HepG2 (cell line): Measurements from ENCODE around the gene TAF5. TPM values are rescaled to one million over a fixed set of nuclear protein-coding genes. Genes with fewer than 3 reads are reported as not detected.
A peak's percentile ranks its signal among the peaks of the same experiment; 100 is the strongest.

ENCODE experiments used
- BCL6 ChIP-seq: IDR thresholded peaks from 2 replicates; pipeline ENCODE4 v1.6.1; 2016; ENCODE audit warnings: missing genetic modification reagents, missing compliant biosample characterization
- MZF1 ChIP-seq: sonication (generic); formaldehyde crosslinking; IDR thresholded peaks from 2 replicates; pipeline ENCODE4 v1.8.1; 2023; ENCODE audit warnings: mild to moderate bottlenecking, missing genetic modification reagents, borderline replicate concordance
- NFIB ChIP-seq: sonication (generic); formaldehyde crosslinking; IDR thresholded peaks from 2 replicates; pipeline ENCODE4 v1.9.0; 2021; ENCODE audit warnings: missing genetic modification reagents, mild to moderate bottlenecking, borderline replicate concordance
- PHF20 ChIP-seq: sonication (generic); formaldehyde crosslinking; IDR thresholded peaks from 2 replicates; pipeline ENCODE4 v1.5.0; 2020; ENCODE audit warnings: mild to moderate bottlenecking, missing genetic modification reagents
- PTBP1 ChIP-seq: fragments of 200-400 bp; formaldehyde crosslinking; IDR thresholded peaks from 2 replicates; pipeline ENCODE4 v1.6.1; 2018; ENCODE audit warnings: low read length, low read depth; ENCODE audit not compliant: poor library complexity, severe bottlenecking
- RXRA ChIP-seq: sonication (generic); formaldehyde crosslinking; IDR thresholded peaks from 2 replicates; pipeline ENCODE4 v1.5.1; 2020; ENCODE audit warnings: missing genetic modification reagents
- SOX6 ChIP-seq, 2 experiments: fragments of 450-650 bp in 1 of 2; sonication (generic) in 1 of 2; formaldehyde crosslinking in 1 of 2; IDR thresholded peaks; 2 replicates each; pipeline versions ENCODE4 v1.4.0 to v1.6.1; 2017 to 2020; ENCODE audit warnings: antibody characterized with exemption in 1 of 2, mild to moderate bottlenecking in 1 of 2, missing genetic modification reagents in 1 of 2
- ZNF256 ChIP-seq: sonication (generic); formaldehyde crosslinking; conservative IDR thresholded peaks from 2 replicates; pipeline ENCODE4 v1.4.0; 2020; ENCODE audit warnings: missing genetic modification reagents
- ZNF546 ChIP-seq: sonication (generic); formaldehyde crosslinking; conservative IDR thresholded peaks from 2 replicates; pipeline ENCODE4 v1.8.1; 2023; ENCODE audit warnings: mild to moderate bottlenecking, missing genetic modification reagents
- ZNF775 ChIP-seq: sonication (generic); formaldehyde crosslinking; IDR thresholded peaks from 2 replicates; pipeline ENCODE4 v1.4.0; 2020; ENCODE audit warnings: missing genetic modification reagents, mild to moderate bottlenecking, moderate library complexity, borderline replicate concordance
- polyA plus RNA-seq, 8 experiments: library from polyadenylated mRNA; depleted of rRNA in 3 of 8; stranded (reverse) in 7 of 8; unstranded in 1 of 8; fragments of >200 nt; fragmentation: Illumina TruSeq in 4 of 8; extraction: Trizol in 4 of 8; gene quantifications; 2 replicates each; pipeline versions ENCODE4 v1.2.1 to v1.2.3, GENCODE V29; 2011 to 2016; ENCODE audit warnings: low read depth in 4 of 8, missing spikeins in 1 of 8, mixed read lengths in 1 of 8; ENCODE audit not compliant: insufficient read depth in 1 of 8
- total RNA-seq, 5 experiments: library from RNA; depleted of rRNA; stranded (reverse); fragments of >200 nt; fragmentation: Illumina TruSeq; extraction: Trizol; gene quantifications; 2 replicates each; pipeline ENCODE4 v1.2.3, GENCODE V29; 2016; ENCODE audit warnings: low read depth in 1 of 5
- TF ChIP-seq, protein P1 (sequence below): sonication (generic); formaldehyde crosslinking; IDR thresholded peaks from 2 replicates; pipeline ENCODE4 v1.5.0; 2020; ENCODE audit warnings: missing genetic modification reagents
- TF ChIP-seq, protein P2 (sequence below): sonication (generic); formaldehyde crosslinking; IDR thresholded peaks from 2 replicates; pipeline ENCODE4 v1.8.1; 2023; ENCODE audit warnings: mild to moderate bottlenecking, missing genetic modification reagents
- TF ChIP-seq, protein P3 (sequence below): sonication (generic); formaldehyde crosslinking; IDR thresholded peaks from 2 replicates; pipeline ENCODE4 v1.5.0; 2020; ENCODE audit warnings: missing genetic modification reagents, mild to moderate bottlenecking, borderline replicate concordance
- TF ChIP-seq, protein P4 (sequence below): sonication (generic); formaldehyde crosslinking; IDR thresholded peaks from 2 replicates; pipeline ENCODE4 v1.5.1; 2020; ENCODE audit warnings: missing genetic modification reagents, mild to moderate bottlenecking, borderline replicate concordance
- TF ChIP-seq, protein P5 (sequence below): sonication (generic); formaldehyde crosslinking; IDR thresholded peaks from 2 replicates; pipeline ENCODE4 v1.4.0; 2020; ENCODE audit warnings: missing genetic modification reagents, borderline replicate concordance
- TF ChIP-seq, protein P6 (sequence below): sonication (generic); formaldehyde crosslinking; IDR thresholded peaks from 2 replicates; pipeline ENCODE4 v1.4.0; 2020; ENCODE audit warnings: missing genetic modification reagents
- TF ChIP-seq, protein P7 (sequence below): sonication (generic); formaldehyde crosslinking; IDR thresholded peaks from 2 replicates; pipeline ENCODE4 v1.4.0; 2020; ENCODE audit warnings: missing genetic modification reagents

Gene TAF5
- total and polyA plus RNA-seq, 2 of the 13 experiments (the other 11 are each of a cell fraction or from before 2014, with no cell fraction given) = 3.8 to 8.7 TPM

DNA sequence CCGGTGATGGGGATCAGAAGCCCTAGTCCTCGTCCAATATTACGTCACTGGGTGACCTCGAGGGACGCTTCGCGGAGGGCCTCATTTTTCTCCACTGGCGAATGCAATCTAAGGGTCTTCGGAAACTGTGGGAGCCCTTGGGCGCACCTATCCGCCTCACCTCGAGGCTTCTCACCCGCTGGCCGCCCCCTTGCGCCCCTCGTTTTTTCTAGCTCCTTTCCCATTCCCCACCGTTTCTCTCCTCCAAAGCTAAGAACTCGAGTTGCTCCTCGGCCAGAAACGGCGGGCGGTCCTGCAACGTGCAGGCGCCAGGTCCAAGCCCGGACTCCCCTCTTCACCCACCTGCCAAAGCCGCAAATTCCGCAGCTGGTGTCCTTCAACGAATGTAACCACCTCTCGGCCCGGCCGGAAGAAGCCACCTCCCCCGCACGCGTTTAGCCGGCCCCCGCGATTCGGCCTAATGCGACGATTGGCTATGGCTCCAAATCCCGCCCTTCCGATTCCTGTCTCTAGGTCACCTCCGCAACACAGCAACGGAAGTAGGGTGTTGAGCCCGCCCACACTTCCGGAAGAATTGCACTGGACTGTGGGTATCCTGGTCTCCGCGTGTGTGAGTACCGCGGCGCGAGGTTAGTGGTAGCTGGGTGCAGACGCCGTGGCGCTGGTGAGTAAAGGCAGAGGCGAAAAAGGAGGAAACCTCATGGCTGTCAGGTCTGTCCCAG, 28.5 kb downstream of the TAF5 start, which contains the start of the genes ATP5MK and PDCD11 (continued):
- no peak for TF ChIP-seq ZNF546 (CRISPR knock-in tag)
- no peak for TF ChIP-seq NFIB (CRISPR knock-in tag)
- TF ChIP-seq SOX6 (IDR thresholded peaks at IDR 0.05) = no peak
- 0 out of 2 replicates have a peak, but pooled peaks have one; percentile 16 for TF ChIP-seq SOX6 (CRISPR knock-in tag; IDR thresholded peaks at IDR 0.05)
- TF ChIP-seq, protein P1, sequence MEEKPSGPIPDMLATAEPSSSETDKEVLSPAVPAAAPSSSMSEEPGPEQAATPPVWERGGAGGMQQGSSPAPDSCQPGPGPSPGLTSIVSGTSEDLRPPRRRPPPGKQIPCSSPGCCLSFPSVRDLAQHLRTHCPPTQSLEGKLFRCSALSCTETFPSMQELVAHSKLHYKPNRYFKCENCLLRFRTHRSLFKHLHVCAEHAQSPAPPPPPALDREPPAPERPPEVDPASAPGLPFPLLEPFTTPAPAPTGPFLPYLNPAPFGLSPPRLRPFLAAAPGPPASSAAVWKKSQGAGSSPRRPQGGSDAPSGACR (CRISPR knock-in tag) = peak; percentile 84
- TF ChIP-seq, protein P2, sequence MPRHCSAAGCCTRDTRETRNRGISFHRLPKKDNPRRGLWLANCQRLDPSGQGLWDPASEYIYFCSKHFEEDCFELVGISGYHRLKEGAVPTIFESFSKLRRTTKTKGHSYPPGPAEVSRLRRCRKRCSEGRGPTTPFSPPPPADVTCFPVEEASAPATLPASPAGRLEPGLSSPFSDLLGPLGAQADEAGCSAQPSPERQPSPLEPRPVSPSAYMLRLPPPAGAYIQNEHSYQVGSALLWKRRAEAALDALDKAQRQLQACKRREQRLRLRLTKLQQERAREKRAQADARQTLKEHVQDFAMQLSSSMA (CRISPR knock-in tag) = no peak; the same call in 1 of the 2 replicates
- TF ChIP-seq, protein P3, sequence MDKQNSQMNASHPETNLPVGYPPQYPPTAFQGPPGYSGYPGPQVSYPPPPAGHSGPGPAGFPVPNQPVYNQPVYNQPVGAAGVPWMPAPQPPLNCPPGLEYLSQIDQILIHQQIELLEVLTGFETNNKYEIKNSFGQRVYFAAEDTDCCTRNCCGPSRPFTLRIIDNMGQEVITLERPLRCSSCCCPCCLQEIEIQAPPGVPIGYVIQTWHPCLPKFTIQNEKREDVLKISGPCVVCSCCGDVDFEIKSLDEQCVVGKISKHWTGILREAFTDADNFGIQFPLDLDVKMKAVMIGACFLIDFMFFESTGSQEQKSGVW (CRISPR knock-in tag) = no peak
- no peak for TF ChIP-seq ZNF775 (CRISPR knock-in tag)
- TF ChIP-seq, protein P4, sequence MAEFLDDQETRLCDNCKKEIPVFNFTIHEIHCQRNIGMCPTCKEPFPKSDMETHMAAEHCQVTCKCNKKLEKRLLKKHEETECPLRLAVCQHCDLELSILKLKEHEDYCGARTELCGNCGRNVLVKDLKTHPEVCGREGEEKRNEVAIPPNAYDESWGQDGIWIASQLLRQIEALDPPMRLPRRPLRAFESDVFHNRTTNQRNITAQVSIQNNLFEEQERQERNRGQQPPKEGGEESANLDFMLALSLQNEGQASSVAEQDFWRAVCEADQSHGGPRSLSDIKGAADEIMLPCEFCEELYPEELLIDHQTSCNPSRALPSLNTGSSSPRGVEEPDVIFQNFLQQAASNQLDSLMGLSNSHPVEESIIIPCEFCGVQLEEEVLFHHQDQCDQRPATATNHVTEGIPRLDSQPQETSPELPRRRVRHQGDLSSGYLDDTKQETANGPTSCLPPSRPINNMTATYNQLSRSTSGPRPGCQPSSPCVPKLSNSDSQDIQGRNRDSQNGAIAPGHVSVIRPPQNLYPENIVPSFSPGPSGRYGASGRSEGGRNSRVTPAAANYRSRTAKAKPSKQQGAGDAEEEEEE (CRISPR knock-in tag) = no peak
- TF ChIP-seq, protein P5, sequence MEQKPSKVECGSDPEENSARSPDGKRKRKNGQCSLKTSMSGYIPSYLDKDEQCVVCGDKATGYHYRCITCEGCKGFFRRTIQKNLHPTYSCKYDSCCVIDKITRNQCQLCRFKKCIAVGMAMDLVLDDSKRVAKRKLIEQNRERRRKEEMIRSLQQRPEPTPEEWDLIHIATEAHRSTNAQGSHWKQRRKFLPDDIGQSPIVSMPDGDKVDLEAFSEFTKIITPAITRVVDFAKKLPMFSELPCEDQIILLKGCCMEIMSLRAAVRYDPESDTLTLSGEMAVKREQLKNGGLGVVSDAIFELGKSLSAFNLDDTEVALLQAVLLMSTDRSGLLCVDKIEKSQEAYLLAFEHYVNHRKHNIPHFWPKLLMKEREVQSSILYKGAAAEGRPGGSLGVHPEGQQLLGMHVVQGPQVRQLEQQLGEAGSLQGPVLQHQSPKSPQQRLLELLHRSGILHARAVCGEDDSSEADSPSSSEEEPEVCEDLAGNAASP (CRISPR knock-in tag) = no peak; the same call in 1 of the 2 replicates
- TF ChIP-seq ZNF256 = no peak
- no peak for TF ChIP-seq MZF1 (CRISPR knock-in tag)
- no peak for TF ChIP-seq PTBP1
- TF ChIP-seq, protein P6, sequence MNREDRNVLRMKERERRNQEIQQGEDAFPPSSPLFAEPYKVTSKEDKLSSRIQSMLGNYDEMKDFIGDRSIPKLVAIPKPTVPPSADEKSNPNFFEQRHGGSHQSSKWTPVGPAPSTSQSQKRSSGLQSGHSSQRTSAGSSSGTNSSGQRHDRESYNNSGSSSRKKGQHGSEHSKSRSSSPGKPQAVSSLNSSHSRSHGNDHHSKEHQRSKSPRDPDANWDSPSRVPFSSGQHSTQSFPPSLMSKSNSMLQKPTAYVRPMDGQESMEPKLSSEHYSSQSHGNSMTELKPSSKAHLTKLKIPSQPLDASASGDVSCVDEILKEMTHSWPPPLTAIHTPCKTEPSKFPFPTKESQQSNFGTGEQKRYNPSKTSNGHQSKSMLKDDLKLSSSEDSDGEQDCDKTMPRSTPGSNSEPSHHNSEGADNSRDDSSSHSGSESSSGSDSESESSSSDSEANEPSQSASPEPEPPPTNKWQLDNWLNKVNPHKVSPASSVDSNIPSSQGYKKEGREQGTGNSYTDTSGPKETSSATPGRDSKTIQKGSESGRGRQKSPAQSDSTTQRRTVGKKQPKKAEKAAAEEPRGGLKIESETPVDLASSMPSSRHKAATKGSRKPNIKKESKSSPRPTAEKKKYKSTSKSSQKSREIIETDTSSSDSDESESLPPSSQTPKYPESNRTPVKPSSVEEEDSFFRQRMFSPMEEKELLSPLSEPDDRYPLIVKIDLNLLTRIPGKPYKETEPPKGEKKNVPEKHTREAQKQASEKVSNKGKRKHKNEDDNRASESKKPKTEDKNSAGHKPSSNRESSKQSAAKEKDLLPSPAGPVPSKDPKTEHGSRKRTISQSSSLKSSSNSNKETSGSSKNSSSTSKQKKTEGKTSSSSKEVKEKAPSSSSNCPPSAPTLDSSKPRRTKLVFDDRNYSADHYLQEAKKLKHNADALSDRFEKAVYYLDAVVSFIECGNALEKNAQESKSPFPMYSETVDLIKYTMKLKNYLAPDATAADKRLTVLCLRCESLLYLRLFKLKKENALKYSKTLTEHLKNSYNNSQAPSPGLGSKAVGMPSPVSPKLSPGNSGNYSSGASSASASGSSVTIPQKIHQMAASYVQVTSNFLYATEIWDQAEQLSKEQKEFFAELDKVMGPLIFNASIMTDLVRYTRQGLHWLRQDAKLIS = peak; percentile 35; the same call in 1 of the 2 replicates
- peak; percentile 95 for TF ChIP-seq PHF20 (CRISPR knock-in tag)
- TF ChIP-seq RXRA = peak; percentile 73
- TF ChIP-seq BCL6 (CRISPR knock-in tag) = no peak
- TF ChIP-seq, protein P7, sequence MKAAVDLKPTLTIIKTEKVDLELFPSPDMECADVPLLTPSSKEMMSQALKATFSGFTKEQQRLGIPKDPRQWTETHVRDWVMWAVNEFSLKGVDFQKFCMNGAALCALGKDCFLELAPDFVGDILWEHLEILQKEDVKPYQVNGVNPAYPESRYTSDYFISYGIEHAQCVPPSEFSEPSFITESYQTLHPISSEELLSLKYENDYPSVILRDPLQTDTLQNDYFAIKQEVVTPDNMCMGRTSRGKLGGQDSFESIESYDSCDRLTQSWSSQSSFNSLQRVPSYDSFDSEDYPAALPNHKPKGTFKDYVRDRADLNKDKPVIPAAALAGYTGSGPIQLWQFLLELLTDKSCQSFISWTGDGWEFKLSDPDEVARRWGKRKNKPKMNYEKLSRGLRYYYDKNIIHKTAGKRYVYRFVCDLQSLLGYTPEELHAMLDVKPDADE = no peak
